Fibroblast of the aortic adventitia (primary cell): Measurements from ENCODE around the gene TOB2. TPM values are rescaled to one million over a fixed set of nuclear protein-coding genes. Genes with fewer than 3 reads are reported as not detected.
A peak's percentile ranks its signal among the peaks of the same experiment; 100 is the strongest.
"Not testable (repeated sequence)": the region's sequence is repeated elsewhere in the genome, so short reads cannot be mapped to it uniquely, and the experiment has no call there.

Experiments used
- DNase-seq: peaks from one replicate; pipeline ENCODE4 v3.0.0-alpha.2; 2010; ENCODE audit warnings: low read depth
- H3K4me3 ChIP-seq: 2 replicates; pipeline ENCODE4 v1.5.1; 2011; ENCODE audit warnings: low read depth, mild to moderate bottlenecking, control low read depth, low read length, moderate library complexity
- CTCF ChIP-seq: IDR thresholded peaks from 2 replicates; pipeline ENCODE4 v1.5.1; 2011; ENCODE audit warnings: mild to moderate bottlenecking, low read length, control low read depth, inconsistent platforms; ENCODE audit not compliant: insufficient read depth
- total RNA-seq: library from RNA; depleted of rRNA; stranded (reverse); fragments of >200 nt; gene quantifications from 2 replicates; pipeline ENCODE4 v1.2.3, GENCODE V29; 2012; ENCODE audit warnings: low replicate concordance

Gene TOB2
- total RNA-seq, 1 donor = 25.4 TPM

GRCh38 chr22:41436322-41437113 is 10.1 kb downstream of the TOB2 start:
- no peak for DNase-seq
- H3K4me3 ChIP-seq = no peak overlapping the region
- TF ChIP-seq CTCF = no peak

GRCh38 chr22:41435560-41435959 is 11.0 kb downstream of the TOB2 start:
- H3K4me3 ChIP-seq = no peak overlapping the region
- DNase-seq = no peak
- no peak for TF ChIP-seq CTCF

DNA sequence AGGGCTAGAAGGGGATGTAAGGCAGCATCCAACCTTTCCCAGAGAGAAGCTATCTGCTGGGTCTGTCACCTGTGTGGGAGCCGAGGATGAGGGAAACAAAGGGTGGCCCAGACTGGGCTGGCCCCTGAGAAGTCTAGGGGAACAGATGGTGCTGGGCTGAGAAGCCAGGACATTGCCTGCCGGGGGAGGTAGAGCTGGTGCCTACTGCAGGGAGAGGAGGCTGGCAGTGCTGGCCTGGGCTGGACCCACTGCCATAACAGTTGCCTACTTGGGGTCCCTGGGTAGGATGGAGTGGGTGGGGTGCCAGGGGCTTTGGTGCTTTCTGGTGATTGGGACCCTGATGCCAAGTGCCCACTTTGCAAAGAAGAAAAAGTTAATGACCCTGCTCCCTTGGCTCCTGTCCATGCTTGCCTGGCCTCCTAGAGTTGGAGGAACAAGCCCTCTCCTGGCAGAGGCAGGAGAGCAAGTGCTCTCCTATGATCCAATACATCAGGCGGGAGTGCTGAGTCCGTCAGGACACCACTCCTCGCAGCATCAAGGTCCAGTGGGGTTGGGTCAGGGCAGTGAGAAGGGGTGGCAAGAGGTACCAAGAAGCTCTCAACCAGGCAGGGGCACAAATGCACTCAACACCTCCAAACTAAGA is 12.1 kb downstream of the TOB2 start:
- not testable (repeated sequence) for H3K4me3 ChIP-seq, DNase-seq

DNA sequence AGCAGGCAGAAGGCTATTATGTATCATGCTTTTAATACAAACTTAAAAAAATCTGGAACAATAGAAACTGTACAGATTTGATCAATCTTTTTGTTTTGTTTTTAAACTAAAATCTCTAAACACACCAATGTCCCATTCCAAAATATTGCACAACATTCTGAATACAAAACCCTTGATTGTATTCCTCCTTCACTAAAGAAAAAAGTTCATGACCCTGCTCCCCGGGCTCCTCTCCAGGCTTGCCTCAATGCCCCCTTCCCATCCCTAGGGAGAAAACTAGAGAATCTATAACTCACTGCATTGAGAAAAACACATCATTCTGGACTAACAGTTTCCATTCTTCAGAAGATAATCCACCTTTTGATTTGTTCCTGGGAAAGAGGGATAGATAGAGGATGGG is 13.1 kb downstream of the TOB2 start:
- H3K4me3 ChIP-seq = not testable (repeated sequence)
- peak; percentile 35 for DNase-seq

DNA sequence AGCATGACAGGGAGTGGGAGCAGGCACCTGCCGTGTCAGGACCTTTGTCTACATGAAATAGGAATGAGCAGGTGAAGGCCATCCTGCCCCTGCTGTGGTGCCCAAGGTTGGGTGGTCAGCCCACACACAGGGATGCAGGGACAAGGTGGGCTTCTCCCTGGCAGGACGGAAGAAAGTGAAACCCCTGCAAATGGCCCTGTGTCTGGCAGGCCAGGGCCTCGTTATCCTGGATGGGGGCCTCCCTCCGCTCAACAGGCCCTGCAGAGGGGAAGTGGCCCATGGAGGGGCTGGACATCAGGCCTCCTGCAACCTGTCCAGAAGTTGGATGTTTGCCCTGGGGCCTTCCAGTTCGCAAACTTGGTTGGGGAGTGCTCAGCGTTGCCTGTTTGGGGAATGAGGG is 14.9 kb downstream of the TOB2 start:
- no peak overlapping the region for H3K4me3 ChIP-seq
- no peak for TF ChIP-seq CTCF
- DNase-seq = no peak

- TF ChIP-seq CTCF = no peak
- no peak for DNase-seq
- H3K4me3 ChIP-seq = no peak overlapping the region
These were observed 16.7 kb downstream of the TOB2 start for GRCh38 chr22:41429951-41430332.

GRCh38 chr22:41429232-41429950 is 17.2 kb downstream of the TOB2 start:
- no peak for TF ChIP-seq CTCF
- no peak for DNase-seq

More at GRCh38 chr22:41429232-41429950, 17.2 kb downstream of the TOB2 start:
- H3K4me3 ChIP-seq = no peak overlapping the region
